ENCODE measurements around the gene CADPS2. TPM values are rescaled to one million over a fixed set of nuclear protein-coding genes. Genes with fewer than 3 reads are reported as not detected.

CADPS2 gene
- total and polyA plus RNA-seq, 7 donors, result 1.5 to 3.6 (median 2.1) TPM

GRCh38 chr7:122269241-122269640, 617.0 kb downstream of the CADPS2 start:
- Histone ChIP-seq H3K4me1 (no peaks in the 10 kb centered on the region), H3K27me3 (ENCODE audit: insufficient read depth in 3 of 3, low read length in 2 of 3) (no peaks in the 10 kb centered on the region), H3K9me3 (no peaks in the 10 kb centered on the region), H3K27ac (no peak overlapping the region), H3K36me3 (ENCODE audit: insufficient read depth in 1 of 2, low read depth in 1 of 2) (no peaks in the 10 kb centered on the region), H3K4me3 (no peak overlapping the region)
- TF ChIP-seq CTCF (IDR thresholded peaks at IDR 0.05), result no peak
- 13 to 35% (median 33%) methylated on average over 1 of the region's 1 CpG for WGBS, 3 donors
- intact Hi-C loops (cut with DNase I), result no loop called here
- ATAC-seq (peak in 2 of 4 donors; percentile 27 to 53), DNase-seq (no peak)

Other genes starting within 250 kb of the CADPS2 start
- gene RNF133, start 187.3 kb downstream of the CADPS2 start, total RNA-seq, result under 1 TPM in 1 of 4 donors, not detected in 3; 0.16 TPM
- not detected for gene RNF133, start 187.3 kb downstream of the CADPS2 start, polyA plus RNA-seq
- gene RNF148, start 183.5 kb downstream of the CADPS2 start, total RNA-seq, result not detected
- under 1 TPM in 1 of 3 donors, not detected in 2; 0.05 TPM for gene RNF148, start 183.5 kb downstream of the CADPS2 start, polyA plus RNA-seq
- gene TAS2R16, start 109.2 kb upstream of the CADPS2 start, total RNA-seq, result not detected
- not detected for gene TAS2R16, start 109.2 kb upstream of the CADPS2 start, polyA plus RNA-seq

Measured in psoas muscle (tissue), 8 donors.